Memory B cell (primary cell): ENCODE results near the gene SRBD1.
A peak's percentile ranks its signal among the peaks of the same experiment; 100 is the strongest.

Source experiments
- ATAC-seq: fragments of 150-1000 bp; cut with Tn5 transposase; 2 replicates; pipeline ENCODE4 v1.10.0; 2021; ENCODE audit warnings: low read depth, mild to moderate bottlenecking, moderate library complexity
- DNase-seq, 2 donors: peaks; one replicate each; pipeline ENCODE4 v3.0.0; 2022; ENCODE audit warnings: low spot score in 2 of 2
- H3K27ac Mint-ChIP-seq: one replicate; pipeline ENCODE4 v1.8.0; 2022; ENCODE audit warnings: mild to moderate bottlenecking, moderate library complexity, mixed read lengths
- H3K27me3 Mint-ChIP-seq: one replicate; pipeline ENCODE4 v1.8.0; 2022; ENCODE audit warnings: mixed read lengths
- H3K36me3 Mint-ChIP-seq: one replicate; pipeline ENCODE4 v1.8.0; 2022; ENCODE audit warnings: mild to moderate bottlenecking, mixed read lengths
- H3K4me1 Mint-ChIP-seq: one replicate; pipeline ENCODE4 v1.8.0; 2022; ENCODE audit warnings: mixed read lengths
- H3K4me3 Mint-ChIP-seq: one replicate; pipeline ENCODE4 v1.8.0; 2022; ENCODE audit warnings: mild to moderate bottlenecking, moderate library complexity, mixed read lengths
- H3K9me3 Mint-ChIP-seq: one replicate; pipeline ENCODE4 v1.8.0; 2022; ENCODE audit warnings: mixed read lengths

Gene SRBD1

GRCh38 chr2:45570671-45571334, 40.3 kb downstream of the SRBD1 start:
- Mint-ChIP-seq H3K4me3 (no peak overlapping the region), H3K36me3 (peaks cover 27% of the 10 kb centered on the region), H3K27ac (peak overlapping the region; percentile 67), H3K27me3 (no peaks in the 10 kb centered on the region), H3K9me3 (peaks cover 1% of the 10 kb centered on the region), H3K4me1 (peaks cover 5% of the 10 kb centered on the region)
- DNase-seq (no peak), ATAC-seq (no peak)

GRCh38 chr2:45568935-45569334, 42.1 kb downstream of the SRBD1 start:
- Mint-ChIP-seq H3K4me1 (peaks cover 5% of the 10 kb centered on the region), H3K36me3 (peaks cover 31% of the 10 kb centered on the region), H3K9me3 (peaks cover 1% of the 10 kb centered on the region), H3K27ac (peak overlapping the region; percentile 73), H3K27me3 (no peaks in the 10 kb centered on the region), H3K4me3 (no peak overlapping the region)
- ATAC-seq (no peak), DNase-seq (no peak)

- Mint-ChIP-seq H3K4me3 (peak overlapping the region; percentile 48), H3K27ac (peak overlapping the region; percentile 87), H3K36me3 (peaks cover 29% of the 10 kb centered on the region), H3K4me1 (peaks cover 8% of the 10 kb centered on the region), H3K27me3 (no peaks in the 10 kb centered on the region), H3K9me3 (peaks cover 1% of the 10 kb centered on the region)
- peak in 1 of 2 donors; percentile 65 for DNase-seq
- peak; percentile 96 for ATAC-seq
Observed at GRCh38 chr2:45567974-45568789, 42.9 kb downstream of the SRBD1 start.

- Mint-ChIP-seq H3K9me3 (peaks cover 1% of the 10 kb centered on the region), H3K27me3 (no peaks in the 10 kb centered on the region), H3K27ac (peak overlapping the region; percentile 87), H3K36me3 (peaks cover 27% of the 10 kb centered on the region), H3K4me1 (peaks cover 8% of the 10 kb centered on the region), H3K4me3 (peak overlapping the region; percentile 48)
- DNase-seq = no peak
- peak; percentile 52 for ATAC-seq
Observed at GRCh38 chr2:45567288-45567963, 43.6 kb downstream of the SRBD1 start.

GRCh38 chr2:45559436-45559835, 51.6 kb downstream of the SRBD1 start:
- DNase-seq (no peak), ATAC-seq (no peak)
- Mint-ChIP-seq H3K4me3 (no peak overlapping the region), H3K36me3 (peaks cover 24% of the 10 kb centered on the region), H3K27ac (peak overlapping the region; percentile 4), H3K4me1 (peaks cover 6% of the 10 kb centered on the region), H3K27me3 (no peaks in the 10 kb centered on the region), H3K9me3 (peaks cover under 1% of the 10 kb centered on the region)

- no peak for DNase-seq
- Mint-ChIP-seq H3K36me3 (peaks cover 48% of the 10 kb centered on the region), H3K4me1 (peaks cover 3% of the 10 kb centered on the region), H3K4me3 (no peak overlapping the region), H3K9me3 (peaks cover 3% of the 10 kb centered on the region), H3K27me3 (no peaks in the 10 kb centered on the region), H3K27ac (no peak overlapping the region)
- ATAC-seq = no peak
Observed at GRCh38 chr2:45554742-45555140, 56.3 kb downstream of the SRBD1 start.

GRCh38 chr2:45554073-45554741, 56.9 kb downstream of the SRBD1 start:
- no peak for ATAC-seq
- Mint-ChIP-seq H3K4me1 (peaks cover 3% of the 10 kb centered on the region), H3K9me3 (peaks cover 3% of the 10 kb centered on the region), H3K36me3 (peaks cover 44% of the 10 kb centered on the region), H3K27me3 (no peaks in the 10 kb centered on the region), H3K27ac (no peak overlapping the region), H3K4me3 (no peak overlapping the region)
- DNase-seq = no peak

- peaks cover 3% of the 10 kb centered on the region for H3K9me3 Mint-ChIP-seq
- DNase-seq = no peak
- H3K36me3 Mint-ChIP-seq = peaks cover 46% of the 10 kb centered on the region
- no peak overlapping the region for H3K4me3 Mint-ChIP-seq
- no peaks in the 10 kb centered on the region for H3K4me1 Mint-ChIP-seq
- no peaks in the 10 kb centered on the region for H3K27me3 Mint-ChIP-seq
- ATAC-seq = no peak
- peak overlapping the region; percentile 10 for H3K27ac Mint-ChIP-seq
Observed at GRCh38 chr2:45551862-45552261, 59.2 kb downstream of the SRBD1 start.

GRCh38 chr2:45545943-45546342, 65.1 kb downstream of the SRBD1 start:
- Mint-ChIP-seq H3K27me3 (no peaks in the 10 kb centered on the region), H3K27ac (peak overlapping the region; percentile 58), H3K36me3 (peaks cover 47% of the 10 kb centered on the region), H3K4me3 (no peak overlapping the region), H3K9me3 (peaks cover 5% of the 10 kb centered on the region), H3K4me1 (no peaks in the 10 kb centered on the region)
- DNase-seq (no peak), ATAC-seq (no peak)

- peaks cover 5% of the 10 kb centered on the region for H3K9me3 Mint-ChIP-seq
- no peaks in the 10 kb centered on the region for H3K27me3 Mint-ChIP-seq
- H3K27ac Mint-ChIP-seq = no peak overlapping the region
- no peaks in the 10 kb centered on the region for H3K4me1 Mint-ChIP-seq
- ATAC-seq (no peak), DNase-seq (no peak)
- peaks cover 48% of the 10 kb centered on the region for H3K36me3 Mint-ChIP-seq
- no peak overlapping the region for H3K4me3 Mint-ChIP-seq
Observed at GRCh38 chr2:45543257-45543656, 67.8 kb downstream of the SRBD1 start.

GRCh38 chr2:45542013-45542412, 69.1 kb downstream of the SRBD1 start:
- Mint-ChIP-seq H3K27me3 (no peaks in the 10 kb centered on the region), H3K36me3 (peaks cover 54% of the 10 kb centered on the region)

GRCh38 chr2:45541450-45541849, 69.6 kb downstream of the SRBD1 start:
- DNase-seq = no peak
- Mint-ChIP-seq H3K4me3 (no peak overlapping the region), H3K36me3 (peaks cover 51% of the 10 kb centered on the region), H3K9me3 (peaks cover 5% of the 10 kb centered on the region), H3K27me3 (no peaks in the 10 kb centered on the region), H3K27ac (no peak overlapping the region), H3K4me1 (no peaks in the 10 kb centered on the region)
- ATAC-seq = no peak

More at GRCh38 chr2:45542013-45542412, 69.1 kb downstream of the SRBD1 start:
- H3K27ac Mint-ChIP-seq = no peak overlapping the region
- H3K9me3 Mint-ChIP-seq = peaks cover 5% of the 10 kb centered on the region
- ATAC-seq = no peak
- DNase-seq = no peak
- H3K4me1 Mint-ChIP-seq = no peaks in the 10 kb centered on the region
- H3K4me3 Mint-ChIP-seq = no peak overlapping the region

GRCh38 chr2:45540942-45541341, 70.1 kb downstream of the SRBD1 start:
- no peak overlapping the region for H3K27ac Mint-ChIP-seq
- H3K27me3 Mint-ChIP-seq = no peaks in the 10 kb centered on the region
- no peaks in the 10 kb centered on the region for H3K4me1 Mint-ChIP-seq
- ATAC-seq (no peak), DNase-seq (no peak)
- H3K9me3 Mint-ChIP-seq = peaks cover 5% of the 10 kb centered on the region
- no peak overlapping the region for H3K4me3 Mint-ChIP-seq
- peaks cover 48% of the 10 kb centered on the region for H3K36me3 Mint-ChIP-seq

GRCh38 chr2:45533771-45534170, 77.3 kb downstream of the SRBD1 start:
- ATAC-seq = no peak
- no peak overlapping the region for H3K27ac Mint-ChIP-seq
- H3K27me3 Mint-ChIP-seq = no peaks in the 10 kb centered on the region
- H3K4me1 Mint-ChIP-seq = no peaks in the 10 kb centered on the region
- peaks cover 35% of the 10 kb centered on the region for H3K36me3 Mint-ChIP-seq
- DNase-seq = no peak
- no peak overlapping the region for H3K4me3 Mint-ChIP-seq
- H3K9me3 Mint-ChIP-seq = no peaks in the 10 kb centered on the region
